ENCODE measurements around the gene COMMD10.
"Not testable (repeated sequence)": the region's sequence is repeated elsewhere in the genome, so short reads cannot be mapped to it uniquely, and the experiment has no call there.

Gene COMMD10

DNA sequence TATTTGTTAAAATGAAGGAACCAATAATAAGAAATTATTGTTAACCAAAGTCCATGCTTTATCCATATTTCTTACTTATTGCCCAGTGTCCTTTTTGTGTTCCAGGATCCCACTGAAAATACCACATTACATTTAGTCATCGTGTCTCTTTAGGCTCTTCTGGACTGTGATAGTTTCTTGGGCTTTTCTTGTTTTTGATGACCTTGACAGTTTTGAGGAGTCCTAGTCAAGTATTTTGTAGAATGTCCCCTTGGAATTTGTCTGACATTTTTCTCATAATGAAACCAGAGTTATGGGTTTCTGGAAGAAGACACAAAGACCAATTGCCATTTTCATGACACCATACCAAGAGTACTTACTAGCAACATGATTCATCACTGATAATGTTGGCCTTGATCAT, 13.6 kb upstream of the COMMD10 start:
- no peak overlapping the region for H3K4me3 ChIP-seq (replicated peaks in 1 of 2; ENCODE audit: low read depth in 2 of 2, low read length in 2 of 2)
- TF ChIP-seq, protein P1, sequence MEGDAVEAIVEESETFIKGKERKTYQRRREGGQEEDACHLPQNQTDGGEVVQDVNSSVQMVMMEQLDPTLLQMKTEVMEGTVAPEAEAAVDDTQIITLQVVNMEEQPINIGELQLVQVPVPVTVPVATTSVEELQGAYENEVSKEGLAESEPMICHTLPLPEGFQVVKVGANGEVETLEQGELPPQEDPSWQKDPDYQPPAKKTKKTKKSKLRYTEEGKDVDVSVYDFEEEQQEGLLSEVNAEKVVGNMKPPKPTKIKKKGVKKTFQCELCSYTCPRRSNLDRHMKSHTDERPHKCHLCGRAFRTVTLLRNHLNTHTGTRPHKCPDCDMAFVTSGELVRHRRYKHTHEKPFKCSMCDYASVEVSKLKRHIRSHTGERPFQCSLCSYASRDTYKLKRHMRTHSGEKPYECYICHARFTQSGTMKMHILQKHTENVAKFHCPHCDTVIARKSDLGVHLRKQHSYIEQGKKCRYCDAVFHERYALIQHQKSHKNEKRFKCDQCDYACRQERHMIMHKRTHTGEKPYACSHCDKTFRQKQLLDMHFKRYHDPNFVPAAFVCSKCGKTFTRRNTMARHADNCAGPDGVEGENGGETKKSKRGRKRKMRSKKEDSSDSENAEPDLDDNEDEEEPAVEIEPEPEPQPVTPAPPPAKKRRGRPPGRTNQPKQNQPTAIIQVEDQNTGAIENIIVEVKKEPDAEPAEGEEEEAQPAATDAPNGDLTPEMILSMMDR (IDR thresholded peaks at IDR 0.05; ENCODE audit: low read depth, low read length) = no peak
- no peak for DNase-seq (ENCODE audit: low read depth in 2 of 2)

DNA sequence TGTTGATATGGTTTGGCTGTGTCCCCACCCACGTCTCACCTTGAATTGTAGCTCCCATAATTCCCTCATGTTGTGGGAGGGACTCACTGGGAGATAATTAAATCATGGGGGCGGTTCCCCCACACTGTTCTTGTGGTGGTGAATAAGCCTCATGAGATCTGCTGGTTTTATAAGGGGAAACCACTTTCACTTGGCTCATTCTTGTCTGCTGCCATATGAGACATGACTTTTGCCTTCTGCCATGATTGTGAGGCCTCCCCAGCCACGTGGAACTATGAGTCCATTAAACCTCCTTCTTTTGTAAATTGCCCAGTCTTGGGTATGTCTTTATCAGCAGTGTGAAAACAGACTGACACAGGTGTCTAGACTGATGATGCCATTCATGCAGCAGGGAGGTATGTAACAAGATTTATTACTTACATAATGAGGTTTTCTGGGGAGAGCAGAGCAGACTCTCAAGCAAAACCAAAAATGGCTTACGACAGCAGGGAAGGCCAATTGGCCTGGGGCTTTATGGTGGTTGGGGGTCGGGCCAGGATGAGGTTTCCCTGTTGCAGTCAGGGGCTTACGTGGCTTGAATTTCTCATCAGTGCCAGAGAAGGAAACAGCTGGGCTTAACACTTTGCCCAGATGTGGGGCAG, 9.5 kb upstream of the COMMD10 start:
- H3K4me3 ChIP-seq (replicated peaks in 1 of 2; ENCODE audit: low read depth in 2 of 2, low read length in 2 of 2) = no peak overlapping the region
- DNase-seq (ENCODE audit: low read depth in 2 of 2) = no peak
- TF ChIP-seq, protein P1 (IDR thresholded peaks at IDR 0.05; ENCODE audit: low read depth, low read length) = no peak

GRCh38 chr5:116076496-116076895, 8.3 kb upstream of the COMMD10 start:
- DNase-seq (ENCODE audit: low read depth in 2 of 2) = no peak
- TF ChIP-seq, protein P1 (IDR thresholded peaks at IDR 0.05; ENCODE audit: low read depth, low read length) = no peak
- no peak overlapping the region for H3K4me3 ChIP-seq (replicated peaks in 1 of 2; ENCODE audit: low read depth in 2 of 2, low read length in 2 of 2)

- TF ChIP-seq, protein P1 (IDR thresholded peaks at IDR 0.05; ENCODE audit: low read depth, low read length) = no peak
- no peak overlapping the region for H3K4me3 ChIP-seq (replicated peaks in 1 of 2; ENCODE audit: low read depth in 2 of 2, low read length in 2 of 2)
- no peak for DNase-seq (ENCODE audit: low read depth in 2 of 2)
Measured at GRCh38 chr5:116078199-116078598, 6.6 kb upstream of the COMMD10 start.

DNA sequence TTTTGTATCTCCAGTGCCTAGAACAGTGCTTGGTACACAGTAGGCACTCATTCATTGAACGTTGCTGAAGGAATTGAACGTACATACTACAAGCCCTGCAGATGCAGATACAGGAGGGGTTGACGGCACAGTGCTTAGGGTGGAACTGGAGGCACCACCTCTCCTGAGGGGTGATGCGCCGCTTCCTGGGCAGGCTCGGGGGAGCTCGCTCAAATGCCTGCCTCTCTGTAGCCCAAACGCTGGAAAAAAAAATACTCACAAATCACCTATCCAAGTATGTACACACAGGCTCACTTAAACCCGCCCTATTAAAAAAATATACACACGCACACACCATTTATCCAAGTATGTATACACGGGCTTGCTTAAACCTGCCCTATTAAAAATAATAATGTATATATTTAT, 536 bp upstream of the COMMD10 start:
- TF ChIP-seq, protein P1 (IDR thresholded peaks at IDR 0.05; ENCODE audit: low read depth, low read length) = no peak
- DNase-seq (ENCODE audit: low read depth in 2 of 2) = peak; percentile 39 to 49
- peak overlapping the region; percentile 79 to 86 for H3K4me3 ChIP-seq (replicated peaks in 1 of 2; ENCODE audit: low read depth in 2 of 2, low read length in 2 of 2)

GRCh38 chr5:116086309-116086708, 1.5 kb downstream of the COMMD10 start:
- H3K4me3 ChIP-seq (replicated peaks in 1 of 2; ENCODE audit: low read depth in 2 of 2, low read length in 2 of 2); DNase-seq (ENCODE audit: low read depth in 2 of 2): not testable (repeated sequence)

- peak in 1 of 2 donors; percentile 12 for DNase-seq (ENCODE audit: low read depth in 2 of 2)
- TF ChIP-seq, protein P1 (IDR thresholded peaks at IDR 0.05; ENCODE audit: low read depth, low read length) = no peak
- H3K4me3 ChIP-seq (replicated peaks in 1 of 2; ENCODE audit: low read depth in 2 of 2, low read length in 2 of 2) = no peak overlapping the region
Measured at GRCh38 chr5:116088062-116088461, 3.2 kb downstream of the COMMD10 start.

All from cardiac fibroblast (primary cell).